Neural cell (in vitro differentiated cells): ENCODE data around the gene TBX4. TPM values are rescaled to one million over a fixed set of nuclear protein-coding genes. Genes with fewer than 3 reads are reported as not detected.

Experiments used
- H2AFZ ChIP-seq: fragments of 200-600, 300-800 bp; sonication (generic), shearing (Covaris generic); 2 replicates; pipeline ENCODE4 v1.6.0; 2014; ENCODE audit warnings: low read depth, mild to moderate bottlenecking, antibody characterized with exemption, low read length, moderate library complexity
- H3F3A ChIP-seq: fragments of 200-600 bp; shearing (Covaris generic); 2 replicates; pipeline ENCODE4 v1.6.1; 2016; ENCODE audit warnings: mild to moderate bottlenecking, moderate library complexity, mixed read lengths, antibody characterized with exemption, low read length; ENCODE audit not compliant: insufficient read depth, poor library complexity, severe bottlenecking
- H3K27ac ChIP-seq: fragments of 200-600, 300-800 bp; sonication (generic), shearing (Covaris generic); 2 replicates; pipeline ENCODE4 v1.5.1; 2014; ENCODE audit warnings: mild to moderate bottlenecking, low read length, moderate library complexity
- H3K27me3 ChIP-seq: fragments of 300-800, 200-600 bp; sonication (generic), shearing (Covaris generic); 2 replicates; pipeline ENCODE4 v1.6.0; 2014; ENCODE audit warnings: mild to moderate bottlenecking, low read depth, low read length, moderate library complexity; ENCODE audit not compliant: insufficient read depth
- H3K36me3 ChIP-seq: fragments of 300-800, 200-600 bp; sonication (generic), shearing (Covaris generic); 2 replicates; pipeline ENCODE4 v1.5.1; 2014; ENCODE audit warnings: mild to moderate bottlenecking, antibody characterized with exemption, low read length, moderate library complexity; ENCODE audit not compliant: insufficient read depth
- H3K4me2 ChIP-seq: fragments of 300-800, 200-600 bp; sonication (generic), shearing (Covaris generic); 2 replicates; pipeline ENCODE4 v1.6.0; 2014; ENCODE audit warnings: mild to moderate bottlenecking, low read length
- H3K4me3 ChIP-seq: fragments of 300-800, 200-600 bp; sonication (generic), shearing (Covaris generic); 2 replicates; pipeline ENCODE4 v1.5.1; 2014; ENCODE audit warnings: mild to moderate bottlenecking, low read length, moderate library complexity
- H3K79me2 ChIP-seq: fragments of 200-600 bp; shearing (Covaris generic); replicated peaks from 2 replicates; pipeline ENCODE4 v1.6.0; 2014; ENCODE audit warnings: mild to moderate bottlenecking, low read length, moderate library complexity; ENCODE audit not compliant: insufficient read depth
- H3K9ac ChIP-seq: fragments of 300-800, 200-600 bp; sonication (generic), shearing (Covaris generic); 2 replicates; pipeline ENCODE4 v1.6.1; 2016; ENCODE audit warnings: mild to moderate bottlenecking, low read length, mixed read lengths
- H3K9me2 ChIP-seq: fragments of 200-600 bp; shearing (Covaris generic); 2 replicates; pipeline ENCODE4 v1.6.1; 2016; ENCODE audit warnings: mild to moderate bottlenecking, low read length, mixed read lengths; ENCODE audit not compliant: insufficient read depth
- H3K9me3 ChIP-seq: fragments of 200-600, 300-800 bp; sonication (generic), shearing (Covaris generic); 2 replicates; pipeline ENCODE4 v1.6.1; 2016; ENCODE audit warnings: mild to moderate bottlenecking, mixed run types, low read length, moderate library complexity, mixed read lengths
- H4K20me1 ChIP-seq: fragments of 200-600 bp; shearing (Covaris generic); 2 replicates; pipeline ENCODE4 v1.6.1; 2016; ENCODE audit warnings: mild to moderate bottlenecking, mixed run types; ENCODE audit not compliant: insufficient read depth
- EP300 ChIP-seq: fragments of 450-650 bp; conservative IDR thresholded peaks from 2 replicates; pipeline ENCODE4 v1.6.1; 2014; ENCODE audit warnings: antibody characterized with exemption, mild to moderate bottlenecking, moderate library complexity; ENCODE audit not compliant: poor library complexity, severe bottlenecking
- EZH2 ChIP-seq: fragments of 200-600, 300-800 bp; shearing (Covaris generic), sonication (generic); IDR thresholded peaks from 2 replicates; pipeline ENCODE4 v1.6.1; 2014; ENCODE audit warnings: antibody characterized with exemption, low read length, borderline replicate concordance, mild to moderate bottlenecking; ENCODE audit not compliant: insufficient read depth, poor library complexity, severe bottlenecking
- MXI1 ChIP-seq: fragments of 450-650 bp; conservative IDR thresholded peaks from 2 replicates; pipeline ENCODE4 v1.6.1; 2014; ENCODE audit warnings: antibody characterized with exemption, mild to moderate bottlenecking; ENCODE audit not compliant: poor library complexity, severe bottlenecking
- POLR2AphosphoS5 ChIP-seq: IDR thresholded peaks from 2 replicates; pipeline ENCODE4 v1.6.1; 2012
- RAD21 ChIP-seq: fragments of 450-650 bp; conservative IDR thresholded peaks from 2 replicates; pipeline ENCODE4 v1.6.1; 2014; ENCODE audit warnings: antibody characterized with exemption, mild to moderate bottlenecking, moderate library complexity
- SMC3 ChIP-seq: fragments of 450-650 bp; conservative IDR thresholded peaks from 2 replicates; pipeline ENCODE4 v1.6.1; 2014; ENCODE audit warnings: antibody characterized with exemption, mild to moderate bottlenecking, moderate library complexity; ENCODE audit not compliant: poor library complexity
- TAF1 ChIP-seq: IDR thresholded peaks from 2 replicates; pipeline ENCODE4 v1.6.1; 2012; ENCODE audit warnings: low read depth
- polyA plus RNA-seq: library from polyadenylated mRNA; depleted of rRNA; stranded (reverse); fragments of >200 nt; gene quantifications from 2 replicates; pipeline ENCODE4 v1.2.3, GENCODE V29; 2014
- TF ChIP-seq, protein P1 (sequence below): fragments of 450-650 bp; IDR thresholded peaks from 2 replicates; pipeline ENCODE4 v1.5.1; 2014; ENCODE audit warnings: antibody characterized with exemption, mild to moderate bottlenecking, moderate library complexity; ENCODE audit not compliant: poor library complexity, severe bottlenecking
- TF ChIP-seq, protein P2 (sequence below): IDR thresholded peaks from 2 replicates; pipeline ENCODE4 v1.6.1; 2012; ENCODE audit warnings: borderline replicate concordance

Gene TBX4
- polyA plus RNA-seq, 1 donor from 2014 or later = not detected

DNA sequence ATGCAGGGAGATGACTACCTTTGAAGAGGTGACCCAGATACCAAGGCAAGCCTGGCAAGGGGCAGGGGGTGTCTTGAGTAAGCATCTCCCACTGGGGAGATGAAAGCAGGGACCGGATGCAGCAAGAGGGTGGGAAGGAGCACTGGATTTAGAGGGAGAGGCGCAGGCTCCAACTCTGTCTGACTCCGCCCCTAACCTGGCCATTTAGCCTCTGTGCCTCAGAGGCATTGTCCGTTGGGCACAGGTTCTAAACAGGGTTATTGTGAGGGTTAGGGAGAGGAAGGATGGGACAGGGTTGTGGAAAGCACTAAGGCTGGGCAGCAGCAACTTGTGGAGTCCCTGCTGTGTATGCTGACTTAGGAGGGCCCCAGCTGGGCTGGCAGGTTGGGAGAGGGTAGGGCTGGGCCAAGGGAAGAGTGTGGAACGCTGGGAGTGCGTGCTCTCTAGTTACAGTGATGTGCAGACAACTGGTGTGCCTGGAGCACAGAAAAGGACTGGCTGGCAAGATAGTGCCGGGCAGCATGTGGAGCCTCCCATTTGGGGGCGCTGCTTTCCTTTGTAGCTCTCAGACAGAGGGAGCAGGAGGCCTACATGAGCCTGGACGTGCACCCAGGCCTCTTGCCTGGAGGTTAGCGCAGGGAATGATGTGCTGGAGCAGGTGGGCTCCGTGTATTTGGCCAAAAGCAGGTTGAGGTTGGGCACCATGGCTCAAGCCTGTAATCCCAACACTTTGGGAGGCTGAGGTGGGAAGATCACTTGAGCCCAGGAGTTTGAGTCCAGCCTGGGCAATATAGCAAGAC is 26.3 kb upstream of the TBX4 start:
- TF ChIP-seq SMC3 = no peak
- no peak for TF ChIP-seq POLR2AphosphoS5
- no peaks in the 10 kb centered on the region for H4K20me1 ChIP-seq
- no peaks in the 10 kb centered on the region for H3K79me2 ChIP-seq
- H3K27ac ChIP-seq = no peak overlapping the region
- H3K9me2 ChIP-seq = no peaks in the 10 kb centered on the region
- H3K9me3 ChIP-seq = no peaks in the 10 kb centered on the region
- H2AFZ ChIP-seq = no peak overlapping the region
- H3F3A ChIP-seq = no peaks in the 10 kb centered on the region
- H3K9ac ChIP-seq = no peak overlapping the region
- no peak overlapping the region for H3K4me3 ChIP-seq
- no peak overlapping the region for H3K4me2 ChIP-seq
- H3K27me3 ChIP-seq = no peaks in the 10 kb centered on the region
- no peaks in the 10 kb centered on the region for H3K36me3 ChIP-seq

DNA sequence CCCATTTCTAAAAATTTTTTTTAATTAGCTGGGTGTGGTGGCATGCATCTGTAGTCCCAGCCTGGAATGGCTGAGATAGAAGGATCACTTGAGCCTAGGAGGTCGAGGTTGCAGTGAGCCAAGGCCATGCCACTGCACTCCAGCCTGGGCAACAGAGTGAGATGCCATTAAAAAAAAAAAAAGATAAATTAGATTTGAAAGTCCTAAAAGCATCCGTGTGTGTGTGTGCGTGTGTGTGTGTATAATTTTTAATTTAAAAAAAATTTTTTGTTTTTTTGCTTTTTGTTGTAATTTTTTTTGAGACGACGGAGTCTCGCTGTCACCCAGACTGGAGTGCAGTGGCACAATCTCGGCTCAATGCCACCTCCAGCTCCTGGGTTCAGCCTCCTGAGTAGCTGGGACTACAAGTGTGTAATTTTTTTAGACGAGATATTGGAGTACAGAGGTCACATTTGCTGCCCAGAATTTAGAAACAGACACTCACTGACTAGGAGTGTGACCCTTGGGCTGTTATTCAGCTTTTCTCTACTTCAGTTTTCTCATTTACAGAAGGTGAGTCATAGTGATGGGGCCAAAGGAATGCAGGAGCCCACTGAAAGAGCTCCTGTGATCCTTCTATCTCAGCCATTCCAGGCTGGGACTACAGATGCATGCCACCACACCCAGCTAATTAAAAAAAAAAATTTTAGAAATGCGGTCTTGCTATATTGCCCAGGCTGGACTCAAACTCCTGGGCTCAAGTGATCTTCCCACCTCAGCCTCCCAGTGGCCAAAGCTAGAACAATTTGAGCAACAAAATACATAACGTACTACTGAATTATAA is 25.5 kb upstream of the TBX4 start:
- H2AFZ ChIP-seq = no peak overlapping the region
- H3K9ac ChIP-seq = no peak overlapping the region
- H3K27ac ChIP-seq = no peak overlapping the region
- no peaks in the 10 kb centered on the region for H3K27me3 ChIP-seq
- H3K36me3 ChIP-seq = no peaks in the 10 kb centered on the region
- no peak overlapping the region for H3K4me3 ChIP-seq
- H3K4me2 ChIP-seq = no peak overlapping the region
- H3K9me3 ChIP-seq = no peaks in the 10 kb centered on the region
- no peaks in the 10 kb centered on the region for H3F3A ChIP-seq
- no peak for TF ChIP-seq EP300
- TF ChIP-seq RAD21 = no peak
- TF ChIP-seq, protein P1, sequence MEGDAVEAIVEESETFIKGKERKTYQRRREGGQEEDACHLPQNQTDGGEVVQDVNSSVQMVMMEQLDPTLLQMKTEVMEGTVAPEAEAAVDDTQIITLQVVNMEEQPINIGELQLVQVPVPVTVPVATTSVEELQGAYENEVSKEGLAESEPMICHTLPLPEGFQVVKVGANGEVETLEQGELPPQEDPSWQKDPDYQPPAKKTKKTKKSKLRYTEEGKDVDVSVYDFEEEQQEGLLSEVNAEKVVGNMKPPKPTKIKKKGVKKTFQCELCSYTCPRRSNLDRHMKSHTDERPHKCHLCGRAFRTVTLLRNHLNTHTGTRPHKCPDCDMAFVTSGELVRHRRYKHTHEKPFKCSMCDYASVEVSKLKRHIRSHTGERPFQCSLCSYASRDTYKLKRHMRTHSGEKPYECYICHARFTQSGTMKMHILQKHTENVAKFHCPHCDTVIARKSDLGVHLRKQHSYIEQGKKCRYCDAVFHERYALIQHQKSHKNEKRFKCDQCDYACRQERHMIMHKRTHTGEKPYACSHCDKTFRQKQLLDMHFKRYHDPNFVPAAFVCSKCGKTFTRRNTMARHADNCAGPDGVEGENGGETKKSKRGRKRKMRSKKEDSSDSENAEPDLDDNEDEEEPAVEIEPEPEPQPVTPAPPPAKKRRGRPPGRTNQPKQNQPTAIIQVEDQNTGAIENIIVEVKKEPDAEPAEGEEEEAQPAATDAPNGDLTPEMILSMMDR = no peak
- TF ChIP-seq SMC3 = no peak
- no peak for TF ChIP-seq TAF1
- TF ChIP-seq MXI1 = no peak
- TF ChIP-seq, protein P2, sequence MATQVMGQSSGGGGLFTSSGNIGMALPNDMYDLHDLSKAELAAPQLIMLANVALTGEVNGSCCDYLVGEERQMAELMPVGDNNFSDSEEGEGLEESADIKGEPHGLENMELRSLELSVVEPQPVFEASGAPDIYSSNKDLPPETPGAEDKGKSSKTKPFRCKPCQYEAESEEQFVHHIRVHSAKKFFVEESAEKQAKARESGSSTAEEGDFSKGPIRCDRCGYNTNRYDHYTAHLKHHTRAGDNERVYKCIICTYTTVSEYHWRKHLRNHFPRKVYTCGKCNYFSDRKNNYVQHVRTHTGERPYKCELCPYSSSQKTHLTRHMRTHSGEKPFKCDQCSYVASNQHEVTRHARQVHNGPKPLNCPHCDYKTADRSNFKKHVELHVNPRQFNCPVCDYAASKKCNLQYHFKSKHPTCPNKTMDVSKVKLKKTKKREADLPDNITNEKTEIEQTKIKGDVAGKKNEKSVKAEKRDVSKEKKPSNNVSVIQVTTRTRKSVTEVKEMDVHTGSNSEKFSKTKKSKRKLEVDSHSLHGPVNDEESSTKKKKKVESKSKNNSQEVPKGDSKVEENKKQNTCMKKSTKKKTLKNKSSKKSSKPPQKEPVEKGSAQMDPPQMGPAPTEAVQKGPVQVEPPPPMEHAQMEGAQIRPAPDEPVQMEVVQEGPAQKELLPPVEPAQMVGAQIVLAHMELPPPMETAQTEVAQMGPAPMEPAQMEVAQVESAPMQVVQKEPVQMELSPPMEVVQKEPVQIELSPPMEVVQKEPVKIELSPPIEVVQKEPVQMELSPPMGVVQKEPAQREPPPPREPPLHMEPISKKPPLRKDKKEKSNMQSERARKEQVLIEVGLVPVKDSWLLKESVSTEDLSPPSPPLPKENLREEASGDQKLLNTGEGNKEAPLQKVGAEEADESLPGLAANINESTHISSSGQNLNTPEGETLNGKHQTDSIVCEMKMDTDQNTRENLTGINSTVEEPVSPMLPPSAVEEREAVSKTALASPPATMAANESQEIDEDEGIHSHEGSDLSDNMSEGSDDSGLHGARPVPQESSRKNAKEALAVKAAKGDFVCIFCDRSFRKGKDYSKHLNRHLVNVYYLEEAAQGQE = no peak
- no peak for TF ChIP-seq EZH2
- no peaks in the 10 kb centered on the region for H3K79me2 ChIP-seq
- H3K9me2 ChIP-seq = no peaks in the 10 kb centered on the region
- no peaks in the 10 kb centered on the region for H4K20me1 ChIP-seq
